SKM-1 (cell line): ENCODE data around the gene KCNK5.

Source experiments
- DNase-seq: peaks from one replicate; lab custom pipeline; 2025; ENCODE audit not compliant: unreplicated experiment; lab: John Stamatoyannopoulos, UW

Gene KCNK5

GRCh38 chr6:39240155-39240757, 11.0 kb upstream of the KCNK5 start:
- no peak for DNase-seq

- DNase-seq: no peak
Observed at GRCh38 chr6:39239527-39240154, 10.4 kb upstream of the KCNK5 start.

GRCh38 chr6:39236742-39237141, 7.5 kb upstream of the KCNK5 start:
- DNase-seq: no peak

GRCh38 chr6:39233333-39233732, 4.1 kb upstream of the KCNK5 start:
- no peak for DNase-seq

GRCh38 chr6:39231521-39232243, 2.4 kb upstream of the KCNK5 start:
- no peak for DNase-seq

GRCh38 chr6:39230654-39231035, 1.4 kb upstream of the KCNK5 start:
- no peak for DNase-seq

GRCh38 chr6:39228111-39228971, 934 bp downstream of the KCNK5 start:
- DNase-seq: no peak

- no peak for DNase-seq
Observed at GRCh38 chr6:39227476-39227875, 1.8 kb downstream of the KCNK5 start.

- no peak for DNase-seq
Observed at GRCh38 chr6:39226639-39227329, 2.5 kb downstream of the KCNK5 start.

GRCh38 chr6:39225946-39226437, 3.3 kb downstream of the KCNK5 start:
- DNase-seq: peak; percentile 93

- DNase-seq: no peak
Observed at GRCh38 chr6:39225543-39225942, 3.7 kb downstream of the KCNK5 start.

- no peak for DNase-seq
Observed at GRCh38 chr6:39224523-39225182, 4.6 kb downstream of the KCNK5 start.

- DNase-seq: no peak
Observed at GRCh38 chr6:39224011-39224410, 5.3 kb downstream of the KCNK5 start.

- no peak for DNase-seq
Observed at GRCh38 chr6:39223555-39223954, 5.7 kb downstream of the KCNK5 start.

GRCh38 chr6:39223061-39223460, 6.2 kb downstream of the KCNK5 start:
- no peak for DNase-seq

GRCh38 chr6:39221779-39222641, 7.3 kb downstream of the KCNK5 start:
- DNase-seq: no peak

- DNase-seq: no peak
Observed at GRCh38 chr6:39221115-39221514, 8.2 kb downstream of the KCNK5 start.

- DNase-seq: no peak
Observed at GRCh38 chr6:39218868-39219567, 10.3 kb downstream of the KCNK5 start.
